HL-60 (cell line): ENCODE results near the gene CSNK1D.

Experiments
- DNase-seq, 2 experiments: peaks; one replicate each; pipeline ENCODE4 v3.0.0-alpha.2; 2010 to 2020; ENCODE audit warnings: low read depth in 1 of 2, low spot score in 1 of 2
- H3K27ac ChIP-seq: fragments of 250-450 bp; sonication (Bioruptor Pico); replicated peaks from 2 replicates; pipeline ENCODE4 v1.5.1; 2020; ENCODE audit warnings: mild to moderate bottlenecking, moderate library complexity
- H3K27me3 ChIP-seq: fragments of 250-450 bp; sonication (Bioruptor Pico); 2 replicates; pipeline ENCODE4 v1.5.1; 2021; ENCODE audit warnings: mild to moderate bottlenecking, moderate library complexity; ENCODE audit not compliant: insufficient read depth, poor library complexity, severe bottlenecking
- H3K4me3 ChIP-seq: replicated peaks from 2 replicates; pipeline ENCODE4 v1.5.1; 2011; ENCODE audit warnings: mild to moderate bottlenecking, control low read depth, low read length; ENCODE audit not compliant: insufficient read depth
- GABPA ChIP-seq: IDR thresholded peaks from 2 replicates; pipeline ENCODE4 v1.6.1; 2012; ENCODE audit warnings: low read depth
- POLR2AphosphoS5 ChIP-seq: IDR thresholded peaks from 2 replicates; pipeline ENCODE4 v1.6.1; 2012; ENCODE audit warnings: low read depth
- SPI1 ChIP-seq: IDR thresholded peaks from 2 replicates; pipeline ENCODE4 v1.6.1; 2012; ENCODE audit warnings: low read depth, mild to moderate bottlenecking, borderline replicate concordance
- TF ChIP-seq, protein P1 (sequence below): IDR thresholded peaks from one replicate; pipeline ENCODE4 v1.5.1; 2011; ENCODE audit warnings: low read length, control low read depth, inconsistent platforms; ENCODE audit not compliant: insufficient read depth
- TF ChIP-seq, protein P2 (sequence below): IDR thresholded peaks from 2 replicates; pipeline ENCODE4 v1.6.1; 2012; ENCODE audit warnings: low read depth; ENCODE audit not compliant: insufficient replicate concordance

The CSNK1D gene

DNA sequence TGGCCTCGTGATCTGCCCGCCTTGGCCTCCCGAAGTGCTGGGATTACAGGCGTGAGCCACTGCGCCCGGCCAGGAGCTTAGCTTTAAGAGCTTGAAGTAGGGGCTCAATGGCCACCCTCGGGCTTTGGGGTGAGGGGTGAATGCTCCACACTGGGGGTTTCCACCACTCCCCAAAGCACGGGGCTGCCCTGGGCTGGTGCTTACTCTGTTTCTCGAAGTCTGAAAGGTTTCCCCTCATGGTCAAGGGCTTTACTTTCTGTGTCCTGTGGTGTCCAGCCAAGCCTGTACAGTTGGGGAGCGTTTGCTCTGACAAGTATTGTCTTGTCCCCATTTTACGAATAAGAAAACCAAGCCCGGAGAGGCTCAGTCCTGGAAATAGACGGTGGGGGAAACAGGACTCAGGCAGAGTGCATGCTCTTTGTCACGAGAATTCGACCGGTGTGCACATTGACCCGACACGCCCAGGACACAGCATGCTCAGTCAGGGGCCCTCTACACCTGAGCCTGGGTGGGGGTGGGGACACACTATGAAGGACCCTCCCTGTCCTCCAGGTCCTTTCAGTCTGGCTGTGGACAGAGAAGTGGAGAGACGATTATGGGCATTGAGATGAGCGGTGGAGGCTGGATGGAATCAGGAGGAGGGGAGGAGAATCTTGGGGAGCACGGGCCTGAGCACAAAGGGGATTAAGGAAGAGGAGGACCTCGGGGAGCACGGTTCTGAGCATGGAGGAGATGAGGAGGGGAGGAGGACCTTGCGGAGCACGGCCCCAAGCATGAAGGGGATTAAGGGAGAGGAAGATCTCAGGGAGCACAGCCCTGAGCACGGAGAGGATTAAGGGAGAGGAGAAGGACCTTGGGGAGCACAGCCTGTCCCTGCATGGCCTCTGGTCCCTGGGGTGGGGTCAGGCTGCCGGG is 36.4 kb upstream of the CSNK1D start:
- Histone ChIP-seq H3K27me3 (no peaks in the 10 kb centered on the region), H3K27ac (no peak overlapping the region), H3K4me3 (no peak overlapping the region)
- no peak for TF ChIP-seq SPI1
- TF ChIP-seq, protein P1, sequence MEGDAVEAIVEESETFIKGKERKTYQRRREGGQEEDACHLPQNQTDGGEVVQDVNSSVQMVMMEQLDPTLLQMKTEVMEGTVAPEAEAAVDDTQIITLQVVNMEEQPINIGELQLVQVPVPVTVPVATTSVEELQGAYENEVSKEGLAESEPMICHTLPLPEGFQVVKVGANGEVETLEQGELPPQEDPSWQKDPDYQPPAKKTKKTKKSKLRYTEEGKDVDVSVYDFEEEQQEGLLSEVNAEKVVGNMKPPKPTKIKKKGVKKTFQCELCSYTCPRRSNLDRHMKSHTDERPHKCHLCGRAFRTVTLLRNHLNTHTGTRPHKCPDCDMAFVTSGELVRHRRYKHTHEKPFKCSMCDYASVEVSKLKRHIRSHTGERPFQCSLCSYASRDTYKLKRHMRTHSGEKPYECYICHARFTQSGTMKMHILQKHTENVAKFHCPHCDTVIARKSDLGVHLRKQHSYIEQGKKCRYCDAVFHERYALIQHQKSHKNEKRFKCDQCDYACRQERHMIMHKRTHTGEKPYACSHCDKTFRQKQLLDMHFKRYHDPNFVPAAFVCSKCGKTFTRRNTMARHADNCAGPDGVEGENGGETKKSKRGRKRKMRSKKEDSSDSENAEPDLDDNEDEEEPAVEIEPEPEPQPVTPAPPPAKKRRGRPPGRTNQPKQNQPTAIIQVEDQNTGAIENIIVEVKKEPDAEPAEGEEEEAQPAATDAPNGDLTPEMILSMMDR = no peak
- TF ChIP-seq POLR2AphosphoS5 = no peak
- no peak for TF ChIP-seq GABPA
- TF ChIP-seq, protein P2, sequence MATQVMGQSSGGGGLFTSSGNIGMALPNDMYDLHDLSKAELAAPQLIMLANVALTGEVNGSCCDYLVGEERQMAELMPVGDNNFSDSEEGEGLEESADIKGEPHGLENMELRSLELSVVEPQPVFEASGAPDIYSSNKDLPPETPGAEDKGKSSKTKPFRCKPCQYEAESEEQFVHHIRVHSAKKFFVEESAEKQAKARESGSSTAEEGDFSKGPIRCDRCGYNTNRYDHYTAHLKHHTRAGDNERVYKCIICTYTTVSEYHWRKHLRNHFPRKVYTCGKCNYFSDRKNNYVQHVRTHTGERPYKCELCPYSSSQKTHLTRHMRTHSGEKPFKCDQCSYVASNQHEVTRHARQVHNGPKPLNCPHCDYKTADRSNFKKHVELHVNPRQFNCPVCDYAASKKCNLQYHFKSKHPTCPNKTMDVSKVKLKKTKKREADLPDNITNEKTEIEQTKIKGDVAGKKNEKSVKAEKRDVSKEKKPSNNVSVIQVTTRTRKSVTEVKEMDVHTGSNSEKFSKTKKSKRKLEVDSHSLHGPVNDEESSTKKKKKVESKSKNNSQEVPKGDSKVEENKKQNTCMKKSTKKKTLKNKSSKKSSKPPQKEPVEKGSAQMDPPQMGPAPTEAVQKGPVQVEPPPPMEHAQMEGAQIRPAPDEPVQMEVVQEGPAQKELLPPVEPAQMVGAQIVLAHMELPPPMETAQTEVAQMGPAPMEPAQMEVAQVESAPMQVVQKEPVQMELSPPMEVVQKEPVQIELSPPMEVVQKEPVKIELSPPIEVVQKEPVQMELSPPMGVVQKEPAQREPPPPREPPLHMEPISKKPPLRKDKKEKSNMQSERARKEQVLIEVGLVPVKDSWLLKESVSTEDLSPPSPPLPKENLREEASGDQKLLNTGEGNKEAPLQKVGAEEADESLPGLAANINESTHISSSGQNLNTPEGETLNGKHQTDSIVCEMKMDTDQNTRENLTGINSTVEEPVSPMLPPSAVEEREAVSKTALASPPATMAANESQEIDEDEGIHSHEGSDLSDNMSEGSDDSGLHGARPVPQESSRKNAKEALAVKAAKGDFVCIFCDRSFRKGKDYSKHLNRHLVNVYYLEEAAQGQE = no peak
- DNase-seq = no peak

DNA sequence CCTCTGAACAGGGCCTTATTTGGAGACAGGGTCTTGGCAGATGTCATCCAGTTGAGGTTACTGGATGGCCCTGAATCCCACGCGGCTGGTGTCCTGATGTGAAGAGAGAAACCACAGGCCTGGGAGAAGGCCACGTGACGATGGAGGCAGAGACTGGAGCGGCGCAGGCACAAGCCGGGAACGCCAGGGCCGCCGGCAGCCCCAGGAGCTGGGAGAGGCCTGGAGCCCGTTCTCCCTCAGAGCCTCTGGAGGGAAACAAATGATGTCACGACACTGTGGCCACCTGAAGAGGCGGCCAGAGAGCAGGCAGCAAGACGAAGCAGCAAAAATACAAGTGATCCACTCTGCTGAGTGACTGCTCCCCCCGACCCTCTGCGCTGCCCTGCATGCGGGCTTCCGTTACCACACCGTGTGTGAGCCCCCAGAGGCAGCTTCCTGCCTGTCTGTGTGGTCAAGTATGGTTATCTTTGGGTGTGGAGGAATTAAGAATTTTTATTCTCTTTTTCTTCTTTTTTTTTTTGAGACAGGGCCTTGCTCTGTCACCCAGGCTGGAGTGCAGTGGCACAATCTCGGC is 32.3 kb upstream of the CSNK1D start:
- no peak for DNase-seq
- no peak for TF ChIP-seq SPI1
- TF ChIP-seq POLR2AphosphoS5 = no peak
- TF ChIP-seq, protein P1 = no peak
- TF ChIP-seq GABPA = no peak
- TF ChIP-seq, protein P2 = no peak
- no peak overlapping the region for H3K27ac ChIP-seq
- no peaks in the 10 kb centered on the region for H3K27me3 ChIP-seq
- H3K4me3 ChIP-seq = no peak overlapping the region

DNA sequence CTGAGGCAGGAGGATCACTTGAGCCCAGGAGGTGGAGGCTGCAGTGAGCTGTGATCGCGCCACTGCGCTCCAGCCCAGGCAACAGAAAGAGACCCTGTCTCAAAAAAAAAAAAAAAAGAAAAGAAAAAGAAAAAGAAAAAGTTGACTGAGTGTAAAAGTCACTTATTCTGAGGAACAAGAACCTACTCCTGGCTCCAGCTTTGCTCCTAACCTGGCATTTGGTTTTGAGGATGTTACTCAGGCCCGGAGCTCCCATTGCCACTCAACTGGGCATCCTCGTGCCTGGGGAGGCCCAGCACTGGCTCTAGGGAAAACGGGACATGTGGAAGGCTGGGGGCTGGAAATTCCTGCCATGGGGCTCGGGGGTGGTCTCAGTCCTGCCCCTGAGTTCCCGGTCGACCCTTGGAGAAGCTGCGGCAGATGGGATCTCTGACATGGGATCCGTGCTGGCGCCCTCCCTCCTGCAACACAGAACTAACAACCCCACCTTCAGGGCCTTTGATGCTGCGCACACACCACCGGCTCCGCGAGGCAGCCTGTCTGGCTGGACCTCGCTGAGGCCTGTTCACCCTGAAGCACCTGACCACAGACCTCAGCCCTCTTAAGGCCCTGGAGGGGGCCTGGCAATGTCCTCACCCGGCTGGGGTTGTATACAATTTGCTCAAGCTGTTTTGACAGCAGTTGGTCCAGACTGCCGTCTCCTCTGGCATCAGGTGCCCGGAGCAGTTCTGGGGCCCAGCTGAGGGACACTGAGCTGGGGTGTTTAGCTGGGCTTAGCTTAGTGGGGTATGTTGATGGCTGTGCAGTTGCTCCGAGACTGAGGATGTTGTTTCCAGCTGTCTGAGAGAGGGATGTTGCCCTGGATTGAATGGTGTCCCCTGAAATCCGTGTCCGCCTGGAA is 31.6 kb upstream of the CSNK1D start:
- Histone ChIP-seq H3K4me3 (no peak overlapping the region), H3K27ac (no peak overlapping the region), H3K27me3 (no peaks in the 10 kb centered on the region)
- TF ChIP-seq, protein P1 = no peak
- no peak for TF ChIP-seq GABPA
- no peak for TF ChIP-seq SPI1
- TF ChIP-seq POLR2AphosphoS5 = no peak
- TF ChIP-seq, protein P2 = no peak
- no peak for DNase-seq
